GM12878 (cell line): ENCODE results near the gene TSHB. TPM values are rescaled to one million over a fixed set of nuclear protein-coding genes. Genes with fewer than 3 reads are reported as not detected.
"Not testable (repeated sequence)": the region's sequence is repeated elsewhere in the genome, so short reads cannot be mapped to it uniquely, and the experiment has no call there.

ENCODE experiments used
- ATAC-seq: fragments of 200-7000 bp; cut with Tn5 transposase; 3 replicates; pipeline ENCODE4 v1.9.1; 2020; ENCODE audit warnings: mild to moderate bottlenecking, moderate library complexity
- BruUV-seq: library from RNA; stranded (reverse); fragments of 400-500 nt; replicated peaks from 2 replicates; lab custom pipeline; 2021; lab: Mats Ljungman, UMichigan
- CTCF ChIA-PET: fragments of 300-600 bp; sonication (Branson Sonifier 250); formaldehyde crosslinking; extraction: SDS; loops from one replicate; lab custom pipeline; 2021; ENCODE audit warnings: inconsistent platforms; lab: Yijun Ruan, JAX
- POLR2A ChIA-PET: fragments of 350-600 bp; formaldehyde crosslinking; extraction: SDS; loops from one replicate; lab custom pipeline; 2021; ENCODE audit warnings: inconsistent platforms; lab: Charles Lee
- RAD21 ChIA-PET: fragments of 300-600 bp; sonication (Branson Sonifier 250); formaldehyde crosslinking; loops from one replicate; lab custom pipeline; 2023; ENCODE audit warnings: antibody characterized with exemption; ENCODE audit not compliant: unreplicated experiment; lab: Charles Lee
- SMC1A ChIA-PET: fragments of 300-600 bp; sonication (Branson Sonifier 250); formaldehyde crosslinking; loops from one replicate; lab custom pipeline; 2023; ENCODE audit not compliant: unreplicated experiment, uncharacterized antibody; lab: Charles Lee
- DNase-seq: peaks from one replicate; pipeline ENCODE4 v3.0.0-alpha.2; 2011; ENCODE audit warnings: low read depth, low spot score
- FAIRE-seq: peaks from 3 replicates; lab custom pipeline; 2011; peaks lifted over from hg19 to GRCh38; lab: Jason Lieb, UNC
- H2AFZ ChIP-seq: 2 replicates; pipeline ENCODE4 v1.6.0; 2011; ENCODE audit warnings: low read depth, low read length, control low read depth; ENCODE audit not compliant: control insufficient read depth
- H3K27ac ChIP-seq: 2 replicates; pipeline ENCODE4 v1.5.1; 2011; ENCODE audit warnings: control low read depth; ENCODE audit not compliant: control insufficient read depth, insufficient read depth
- H3K27me3 ChIP-seq, 2 experiments: replicated peaks in 1 of 2; 2 replicates each; pipeline versions ENCODE4 v1.6.0 to v1.6.1; 2011; ENCODE audit warnings: low read length in 1 of 2; ENCODE audit not compliant: control insufficient read depth in 2 of 2, insufficient read depth in 2 of 2
- H3K36me3 ChIP-seq, 2 experiments: 2 replicates each; pipeline ENCODE4 v1.5.1; 2011; ENCODE audit warnings: low read length in 1 of 2; ENCODE audit not compliant: control insufficient read depth in 2 of 2, insufficient read depth in 2 of 2
- H3K4me1 ChIP-seq: 2 replicates; pipeline ENCODE4 v1.6.1; 2011; ENCODE audit warnings: mild to moderate bottlenecking, low read length, moderate library complexity, mixed read lengths; ENCODE audit not compliant: control insufficient read depth, insufficient read depth
- H3K4me2 ChIP-seq: 2 replicates; pipeline ENCODE4 v1.6.0; 2011; ENCODE audit warnings: control low read depth; ENCODE audit not compliant: control insufficient read depth, insufficient read depth
- H3K4me3 ChIP-seq: fragments of 200-600 bp; sonication (generic); 2 replicates; pipeline ENCODE4 v1.5.1; 2016
- H3K79me2 ChIP-seq: 2 replicates; pipeline ENCODE4 v1.6.0; 2011; ENCODE audit warnings: low read length; ENCODE audit not compliant: control insufficient read depth, insufficient read depth
- H3K9ac ChIP-seq: 2 replicates; pipeline ENCODE4 v1.8.0; 2011; ENCODE audit warnings: low read length, control low read depth, mixed read lengths; ENCODE audit not compliant: control insufficient read depth, insufficient read depth
- H3K9me3 ChIP-seq: replicated peaks from 3 replicates; pipeline ENCODE4 v1.5.1; 2011; ENCODE audit warnings: mild to moderate bottlenecking, low read length; ENCODE audit not compliant: control insufficient read depth, insufficient read depth
- H4K20me1 ChIP-seq: 2 replicates; pipeline ENCODE4 v1.6.0; 2011; ENCODE audit not compliant: control insufficient read depth, insufficient read depth
- JUNB ChIP-seq: IDR thresholded peaks from 2 replicates; pipeline ENCODE4 v1.6.1; 2016; ENCODE audit warnings: antibody characterized with exemption, mild to moderate bottlenecking
- TBL1XR1 ChIP-seq: IDR thresholded peaks from 2 replicates; pipeline ENCODE4 v1.6.1; 2012; ENCODE audit warnings: low read depth, low read length, improper control_type of control experiment
- WGBS: methylation state at CpG from one replicate; pipeline ENCODE4 v1.1.6; 2016; ENCODE audit warnings: low lambda C conversion rate; ENCODE audit not compliant: insufficient replicate concordance, insufficient coverage; ENCODE audit errors: missing lambda C conversion rate; 5-methylcytosine and 5-hydroxymethylcytosine counted together
- in situ Hi-C: fragments of 300-500 bp; cut with MboI; formaldehyde crosslinking; loops from 9 replicates; pipeline ENCODE4 v1.14.3; 2018; ENCODE audit warnings: mixed read lengths
- intact Hi-C: fragments of 100-400 bp; cut with micrococcal nuclease; formaldehyde crosslinking; loops from one replicate; pipeline ENCODE4 v1.14.2; 2022; ENCODE audit not compliant: unreplicated experiment
- polyA plus RNA-seq, 11 experiments: library from polyadenylated mRNA; depleted of rRNA in 4 of 11; unstranded in 6 of 11; stranded (reverse) in 5 of 11; fragments of >200 nt; fragmentation: Nextera tagmentation in 4 of 11; fragmentation: Illumina TruSeq in 1 of 11; extraction: Ambion mirVana in 4 of 11; extraction: Trizol in 1 of 11; gene quantifications; 1 replicate in 1 of 11; 2 replicates in 10 of 11; pipeline versions ENCODE4 v1.2.1 to v1.2.3, GENCODE V29; 2011 to 2016; ENCODE audit warnings: inconsistent platforms in 2 of 11, missing spikeins in 2 of 11, low read depth in 1 of 11
- total RNA-seq, 4 experiments: library from RNA; depleted of rRNA in 3 of 4; stranded (reverse); fragments of >200 nt in 3 of 4; fragmentation: Illumina TruSeq in 1 of 4; extraction: Trizol in 1 of 4; gene quantifications; 2 replicates each; pipeline versions ENCODE4 v1.2.1 to v1.2.3, GENCODE V29; 2013 to 2021

TSHB gene
- total and polyA plus RNA-seq, 10 of the 15 experiments (the other 5 are each of a cell fraction or from before 2014, with no cell fraction given): not detected

GRCh38 chr1:115013792-115014191 is 15.8 kb upstream of the TSHB start:
- ChIA-PET SMC1A (no interaction called here), POLR2A (no interaction called here)
- in situ Hi-C loops: no loop called here

GRCh38 chr1:115019549-115019948 is 10.1 kb upstream of the TSHB start:
- H3K9ac ChIP-seq, H3K4me3 ChIP-seq, H3K9me3 ChIP-seq, H3K4me1 ChIP-seq, BruUV-seq, intact Hi-C loops, H3K27ac ChIP-seq, CTCF ChIA-PET, POLR2A ChIA-PET, FAIRE-seq, RAD21 ChIA-PET, H2AFZ ChIP-seq, ATAC-seq, H4K20me1 ChIP-seq, H3K36me3 ChIP-seq, H3K79me2 ChIP-seq, in situ Hi-C loops, H3K27me3 ChIP-seq, H3K4me2 ChIP-seq, DNase-seq: not testable (repeated sequence)
- SMC1A ChIA-PET: interaction anchor here (0.7 kb wide), 1 partner anchor 1339 kb away, joined by 3 read pairs; no protein-coding TSS in a partner anchor
- WGBS: 33% methylated on average over 9 of the region's 9 CpGs

More at GRCh38 chr1:115013792-115014191, 15.8 kb upstream of the TSHB start:
- FAIRE-seq (no peak), ATAC-seq (no peak)
- WGBS: 36% methylated on average over 2 of the region's 2 CpGs
- Histone ChIP-seq H3K27me3 (no peaks in the 10 kb centered on the region), H3K4me2 (no peak overlapping the region), H3K9ac (no peak overlapping the region)
- no TSS peak for BruUV-seq
- TF ChIP-seq JUNB (no peak), TBL1XR1 (no peak)
- TF ChIP-seq, all 136 proteins: peak for 0
- intact Hi-C loops: no loop called here
- Histone ChIP-seq H3K36me3 (no peaks in the 10 kb centered on the region), H3K4me1 (no peaks in the 10 kb centered on the region), H2AFZ (no peak overlapping the region), H3K9me3 (no peaks in the 10 kb centered on the region), H4K20me1 (no peaks in the 10 kb centered on the region), H3K79me2 (no peaks in the 10 kb centered on the region), H3K27ac (no peak overlapping the region), H3K4me3 (no peak overlapping the region)
- CTCF ChIA-PET: no interaction called here
- RAD21 ChIA-PET: no interaction called here
- DNase-seq: no peak
